Cardiac fibroblast (primary cell): ENCODE data around the gene ADM.

Experiments
- DNase-seq, 2 donors: peaks; one replicate each; pipeline versions ENCODE4 v3.0.0 to v3.0.0-alpha.2; 2010; ENCODE audit warnings: low read depth in 2 of 2
- H3K4me3 ChIP-seq, 2 donors: replicated peaks in 1 of 2; 1 replicate in 1 of 2; 2 replicates in 1 of 2; pipeline ENCODE4 v1.5.1; 2011; ENCODE audit warnings: low read depth in 2 of 2, low read length in 2 of 2, mild to moderate bottlenecking in 2 of 2, moderate library complexity in 1 of 2
- TF ChIP-seq, protein P1 (sequence below): IDR thresholded peaks from one replicate; pipeline ENCODE4 v1.5.1; 2011; ENCODE audit warnings: low read depth, mild to moderate bottlenecking, low read length, inconsistent platforms

ADM gene

DNA sequence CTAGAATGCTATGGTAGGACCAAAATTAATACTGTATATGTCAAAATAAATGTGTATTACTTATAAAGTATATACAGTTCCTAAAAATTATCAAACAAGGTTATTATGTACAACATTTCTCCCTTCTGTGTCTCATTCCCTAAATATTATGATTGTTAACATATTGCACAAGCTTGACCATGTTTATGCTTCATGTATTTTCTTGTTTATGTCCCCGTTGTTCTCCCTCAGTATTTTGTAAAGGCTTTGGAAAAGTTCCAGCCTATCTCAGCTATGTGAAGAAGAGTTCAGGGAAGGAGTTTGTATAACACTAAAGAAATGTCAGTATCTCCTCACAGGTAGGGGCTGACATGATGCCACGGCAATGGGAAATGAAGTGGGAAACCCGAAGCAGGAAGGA is 19.6 kb downstream of the ADM start:
- DNase-seq: peak in 1 of 2 donors; percentile 47
- TF ChIP-seq, protein P1, sequence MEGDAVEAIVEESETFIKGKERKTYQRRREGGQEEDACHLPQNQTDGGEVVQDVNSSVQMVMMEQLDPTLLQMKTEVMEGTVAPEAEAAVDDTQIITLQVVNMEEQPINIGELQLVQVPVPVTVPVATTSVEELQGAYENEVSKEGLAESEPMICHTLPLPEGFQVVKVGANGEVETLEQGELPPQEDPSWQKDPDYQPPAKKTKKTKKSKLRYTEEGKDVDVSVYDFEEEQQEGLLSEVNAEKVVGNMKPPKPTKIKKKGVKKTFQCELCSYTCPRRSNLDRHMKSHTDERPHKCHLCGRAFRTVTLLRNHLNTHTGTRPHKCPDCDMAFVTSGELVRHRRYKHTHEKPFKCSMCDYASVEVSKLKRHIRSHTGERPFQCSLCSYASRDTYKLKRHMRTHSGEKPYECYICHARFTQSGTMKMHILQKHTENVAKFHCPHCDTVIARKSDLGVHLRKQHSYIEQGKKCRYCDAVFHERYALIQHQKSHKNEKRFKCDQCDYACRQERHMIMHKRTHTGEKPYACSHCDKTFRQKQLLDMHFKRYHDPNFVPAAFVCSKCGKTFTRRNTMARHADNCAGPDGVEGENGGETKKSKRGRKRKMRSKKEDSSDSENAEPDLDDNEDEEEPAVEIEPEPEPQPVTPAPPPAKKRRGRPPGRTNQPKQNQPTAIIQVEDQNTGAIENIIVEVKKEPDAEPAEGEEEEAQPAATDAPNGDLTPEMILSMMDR: no peak
- H3K4me3 ChIP-seq: no peak overlapping the region

DNA sequence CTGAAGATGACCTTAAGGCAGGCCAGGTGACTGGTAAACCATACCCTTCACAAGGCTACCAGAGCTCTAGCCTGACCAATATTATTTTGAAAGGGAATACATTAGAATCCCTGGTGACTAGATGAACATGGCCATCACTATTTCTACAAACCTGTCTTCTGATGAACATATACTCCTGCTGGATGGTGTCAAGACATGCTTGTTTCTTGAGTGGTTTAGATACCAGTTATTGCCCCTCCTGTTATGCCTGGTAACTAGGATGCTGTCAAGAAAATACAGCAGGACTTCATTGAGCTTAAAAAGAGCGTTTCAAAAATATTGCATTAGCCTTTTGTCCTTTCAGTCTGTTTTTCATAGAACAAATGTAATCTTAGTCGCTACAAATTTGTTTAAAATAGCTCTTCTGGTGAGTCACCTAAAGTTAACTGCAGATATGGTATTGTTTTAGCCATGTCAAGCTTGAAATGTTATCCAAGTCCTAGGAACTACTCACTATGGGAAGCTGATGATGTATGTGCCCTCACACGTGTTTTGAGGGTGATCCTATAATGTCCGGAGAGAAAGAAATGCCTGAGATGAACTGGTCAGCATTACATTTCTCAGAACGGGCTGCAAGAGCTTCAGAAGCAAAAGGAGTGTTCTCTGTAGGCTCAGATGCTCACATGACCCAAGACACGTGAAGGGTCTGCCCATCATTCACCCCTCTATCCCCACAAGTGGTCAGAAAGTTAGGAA is 20.6 kb downstream of the ADM start:
- H3K4me3 ChIP-seq: no peak overlapping the region
- TF ChIP-seq, protein P1: no peak
- peak; percentile 90 to 93 for DNase-seq

DNA sequence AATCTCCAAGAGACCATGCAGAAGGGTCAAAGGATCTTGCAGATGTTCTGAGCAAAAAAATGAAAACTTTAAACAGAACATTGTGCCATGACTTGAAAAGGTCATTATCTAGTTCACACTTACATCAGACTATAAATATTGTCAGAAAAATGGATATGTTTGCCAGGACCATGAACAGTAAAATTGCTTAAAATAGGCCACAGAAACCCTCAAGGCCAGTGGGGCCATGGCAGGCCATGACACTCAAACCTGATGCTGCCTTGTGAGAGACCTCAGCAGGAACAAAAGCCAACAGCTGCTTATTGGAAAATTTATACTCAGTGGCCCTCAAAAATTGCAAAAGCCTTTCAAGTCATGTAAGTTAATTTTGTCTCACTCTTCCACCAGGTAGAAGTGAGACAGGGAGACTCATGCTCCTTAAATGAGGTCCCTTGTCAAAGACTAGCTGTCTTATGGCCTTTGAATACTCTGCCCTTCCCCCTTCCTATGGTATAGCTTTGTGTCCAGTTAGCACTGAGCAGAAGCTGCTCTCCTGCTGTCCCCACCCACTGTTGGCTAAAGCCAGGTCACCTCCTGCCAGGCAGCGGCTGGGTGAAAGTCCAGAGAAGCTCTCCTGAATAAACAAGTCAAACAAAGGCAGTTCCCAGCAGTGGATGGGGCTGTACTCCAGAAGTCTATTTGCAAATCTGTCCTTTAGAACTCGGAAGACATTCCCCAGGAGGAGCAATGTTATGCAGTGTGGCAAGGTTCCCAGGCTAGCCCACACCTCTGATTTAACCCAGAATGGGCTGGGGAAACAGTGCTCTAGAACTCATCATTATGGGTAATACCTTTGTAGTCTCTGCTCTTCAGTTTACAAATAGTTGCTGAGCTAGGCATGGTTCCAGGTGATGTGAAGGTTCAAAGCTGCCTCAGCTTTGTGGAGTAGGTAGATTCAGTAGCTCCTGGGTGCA is 21.4 kb downstream of the ADM start:
- H3K4me3 ChIP-seq: no peak overlapping the region
- TF ChIP-seq, protein P1: no peak
- DNase-seq: peak; percentile 45 to 73

- H3K4me3 ChIP-seq: no peak overlapping the region
- TF ChIP-seq, protein P1: no peak
- DNase-seq: peak; percentile 89 to 97
Observed at GRCh38 chr11:10327254-10327653, 22.4 kb downstream of the ADM start.

DNA sequence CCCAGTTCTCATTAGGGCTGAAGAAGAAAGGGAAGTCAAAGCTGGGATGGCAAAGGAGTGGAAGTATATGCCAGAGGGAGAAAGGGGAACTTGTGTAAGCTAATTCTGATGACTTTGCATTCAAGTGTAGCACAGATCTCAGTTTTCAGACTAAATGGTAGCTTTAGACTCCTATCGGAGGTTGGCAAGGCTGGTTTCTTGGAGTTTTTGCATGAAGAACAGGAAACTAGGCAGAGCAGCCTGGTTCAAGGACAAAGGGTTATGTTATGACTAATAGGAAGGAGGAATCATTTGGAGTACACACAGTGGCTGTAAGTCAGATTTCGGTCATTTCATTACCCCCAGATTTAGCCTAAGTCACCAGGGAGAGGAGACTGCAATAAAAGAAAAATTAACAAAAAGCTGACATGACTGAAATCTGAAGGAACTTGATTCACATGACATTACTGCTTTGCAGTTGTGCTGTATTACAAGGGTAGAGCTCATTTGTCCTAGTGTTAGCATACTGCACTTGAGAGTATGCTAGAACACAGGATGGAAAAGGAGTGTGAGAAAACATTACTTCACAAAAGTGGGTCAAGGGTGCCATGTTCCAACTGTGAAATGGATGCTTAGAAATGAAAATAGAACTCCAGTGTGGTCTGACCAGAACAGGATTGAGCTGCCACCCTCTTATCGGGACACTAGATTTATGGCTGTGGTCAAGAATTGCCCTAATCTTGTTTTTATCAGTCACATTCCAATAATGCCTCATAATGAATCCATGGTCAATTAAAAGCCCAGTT is 23.6 kb downstream of the ADM start:
- H3K4me3 ChIP-seq: no peak overlapping the region
- DNase-seq: peak; percentile 72 to 74
- TF ChIP-seq, protein P1: no peak

GRCh38 chr11:10329356-10329755 is 24.5 kb downstream of the ADM start:
- peak in 1 of 2 donors; percentile 11 for DNase-seq
- TF ChIP-seq, protein P1: no peak

More at GRCh38 chr11:10329356-10329755, 24.5 kb downstream of the ADM start:
- H3K4me3 ChIP-seq: no peak overlapping the region
